OCI-LY1 (cell line): ENCODE data around the gene CFAP210.

Experiments used
- H2AFZ ChIP-seq: fragments of 200-600 bp; sonication (generic), shearing (Covaris generic); 2 replicates; pipeline ENCODE4 v1.6.0; 2014; ENCODE audit warnings: antibody characterized with exemption, mild to moderate bottlenecking, low read length
- H3F3A ChIP-seq: fragments of 200-600 bp; sonication (generic), shearing (Covaris generic); 2 replicates; pipeline ENCODE4 v1.6.0; 2014; ENCODE audit warnings: mild to moderate bottlenecking, antibody characterized with exemption, low read length, moderate library complexity; ENCODE audit not compliant: insufficient read depth
- H3K27ac ChIP-seq: fragments of 200-600 bp; sonication (generic); 2 replicates; pipeline ENCODE4 v1.5.1; 2014; ENCODE audit warnings: low read length, mixed run types, mild to moderate bottlenecking, low read depth; ENCODE audit not compliant: poor library complexity, severe bottlenecking
- H3K27me3 ChIP-seq: fragments of 200-600 bp; sonication (generic); 2 replicates; pipeline ENCODE4 v1.6.0; 2014; ENCODE audit warnings: antibody characterized with exemption, mild to moderate bottlenecking, low read length, moderate library complexity; ENCODE audit not compliant: insufficient read depth
- H3K36me3 ChIP-seq: fragments of 200-600 bp; sonication (generic); 2 replicates; pipeline ENCODE4 v1.6.1; 2014; ENCODE audit warnings: mild to moderate bottlenecking, antibody characterized with exemption, low read length, moderate library complexity, mixed read lengths; ENCODE audit not compliant: insufficient read depth
- H3K4me1 ChIP-seq: fragments of 200-600 bp; sonication (generic); 2 replicates; pipeline ENCODE4 v1.5.1; 2014; ENCODE audit warnings: mild to moderate bottlenecking, low read length, moderate library complexity; ENCODE audit not compliant: insufficient read depth, severe bottlenecking
- H3K4me2 ChIP-seq: fragments of 200-600 bp; sonication (generic), shearing (Covaris generic); 2 replicates; pipeline ENCODE4 v1.6.1; 2014; ENCODE audit warnings: low read length
- H3K4me3 ChIP-seq: fragments of 200-600 bp; sonication (generic); 2 replicates; pipeline ENCODE4 v1.5.1; 2014; ENCODE audit warnings: low read length, low read depth, mild to moderate bottlenecking, mixed read lengths; ENCODE audit not compliant: poor library complexity, severe bottlenecking
- H3K79me2 ChIP-seq: fragments of 200-600 bp; shearing (Covaris generic); 2 replicates; pipeline ENCODE4 v1.6.1; 2016; ENCODE audit warnings: mixed run types, low read length, mixed read lengths; ENCODE audit not compliant: insufficient read depth
- H3K9ac ChIP-seq: fragments of 200-600 bp; sonication (generic), shearing (Covaris generic); 2 replicates; pipeline ENCODE4 v1.6.1; 2014; ENCODE audit warnings: mild to moderate bottlenecking, low read length, mixed read lengths
- H3K9me2 ChIP-seq: fragments of 200-600 bp; sonication (generic), shearing (Covaris generic); 2 replicates; pipeline ENCODE4 v1.6.1; 2014; ENCODE audit warnings: low read depth, mild to moderate bottlenecking, low read length, mixed read lengths
- H3K9me3 ChIP-seq: fragments of 200-600 bp; shearing (Covaris generic); 2 replicates; pipeline ENCODE4 v1.6.1; 2014; ENCODE audit warnings: low read length, mixed read lengths
- H4K20me1 ChIP-seq: fragments of 200-600 bp; sonication (generic), shearing (Covaris generic); 2 replicates; pipeline ENCODE4 v1.6.0; 2016; ENCODE audit warnings: mild to moderate bottlenecking, low read length; ENCODE audit not compliant: insufficient read depth
- CTCF ChIP-seq: fragments of 200-600 bp; sonication (generic), shearing (Covaris generic); IDR thresholded peaks from 2 replicates; pipeline ENCODE4 v1.5.1; 2017; ENCODE audit warnings: mild to moderate bottlenecking, antibody characterized with exemption, low read length, moderate library complexity, mixed read lengths
- EZH2 ChIP-seq: fragments of 200-600 bp; sonication (generic), shearing (Covaris generic); IDR thresholded peaks from 2 replicates; pipeline ENCODE4 v1.8.0; 2017; ENCODE audit warnings: borderline replicate concordance, mixed run types, mild to moderate bottlenecking, antibody characterized with exemption, low read length, moderate library complexity, mixed read lengths

Gene CFAP210

GRCh38 chr2:169716238-169716886, 22.2 kb upstream of the CFAP210 start:
- Histone ChIP-seq H3K27me3 (no peaks in the 10 kb centered on the region), H3K9ac (no peak overlapping the region), H2AFZ (no peak overlapping the region), H3K9me2 (no peaks in the 10 kb centered on the region), H4K20me1 (no peaks in the 10 kb centered on the region), H3K36me3 (no peaks in the 10 kb centered on the region), H3K79me2 (no peaks in the 10 kb centered on the region), H3K4me3 (no peak overlapping the region), H3K27ac (no peak overlapping the region), H3F3A (no peaks in the 10 kb centered on the region), H3K9me3 (no peaks in the 10 kb centered on the region), H3K4me1 (no peaks in the 10 kb centered on the region), H3K4me2 (no peak overlapping the region)
- no peak for TF ChIP-seq EZH2
- TF ChIP-seq CTCF: no peak

- Histone ChIP-seq H4K20me1 (no peaks in the 10 kb centered on the region), H3K36me3 (no peaks in the 10 kb centered on the region), H3K79me2 (no peaks in the 10 kb centered on the region), H3K4me3 (no peak overlapping the region), H3K9me2 (no peaks in the 10 kb centered on the region), H3F3A (no peaks in the 10 kb centered on the region), H3K9ac (no peak overlapping the region), H3K4me2 (no peak overlapping the region), H3K4me1 (no peaks in the 10 kb centered on the region), H2AFZ (no peak overlapping the region), H3K27me3 (no peaks in the 10 kb centered on the region), H3K27ac (no peak overlapping the region), H3K9me3 (no peaks in the 10 kb centered on the region)
- no peak for TF ChIP-seq EZH2
- no peak for TF ChIP-seq CTCF
These were observed 21.4 kb upstream of the CFAP210 start for GRCh38 chr2:169715379-169716237.

GRCh38 chr2:169714699-169715098, 20.5 kb upstream of the CFAP210 start:
- Histone ChIP-seq H3K79me2 (no peaks in the 10 kb centered on the region), H3K27me3 (no peaks in the 10 kb centered on the region), H3K4me2 (no peak overlapping the region), H3K4me3 (no peak overlapping the region), H3K9me2 (no peaks in the 10 kb centered on the region), H4K20me1 (no peaks in the 10 kb centered on the region), H3K9me3 (no peaks in the 10 kb centered on the region), H3K4me1 (no peaks in the 10 kb centered on the region), H3K36me3 (no peaks in the 10 kb centered on the region), H3K9ac (no peak overlapping the region), H2AFZ (no peak overlapping the region), H3K27ac (no peak overlapping the region), H3F3A (no peaks in the 10 kb centered on the region)
- TF ChIP-seq EZH2: no peak
- TF ChIP-seq CTCF: no peak
